ENCODE results near the gene RAX2. TPM values are rescaled to one million over a fixed set of nuclear protein-coding genes. Genes with fewer than 3 reads are reported as not detected.
A peak's percentile ranks its signal among the peaks of the same experiment; 100 is the strongest.
"Not testable (repeated sequence)": the region's sequence is repeated elsewhere in the genome, so short reads cannot be mapped to it uniquely, and the experiment has no call there.

Gene RAX2
- total RNA-seq, 2 donors from 2014 or later = not detected

DNA sequence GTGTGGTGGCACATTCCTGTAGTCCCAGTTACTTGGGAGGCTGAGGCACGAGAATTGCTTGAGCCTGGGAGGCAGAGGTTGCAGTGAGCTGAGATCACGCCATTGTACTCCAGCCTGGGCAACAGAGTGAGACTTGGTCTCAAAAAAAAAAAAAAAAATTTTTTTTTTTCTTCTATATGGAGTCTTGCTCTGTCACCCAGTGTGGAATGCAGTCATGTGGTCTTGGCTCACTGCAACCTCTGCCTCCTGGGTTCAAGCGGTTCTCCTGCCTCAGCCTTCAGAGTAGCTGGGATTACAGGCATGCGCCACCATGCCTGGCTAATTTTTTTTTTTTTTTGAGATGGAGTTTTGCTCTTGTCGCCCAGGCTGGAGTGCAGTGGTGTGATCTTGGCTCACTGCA lies 6.3 kb downstream of the RAX2 start:
- intact Hi-C loops (cut with DNase I); DNase-seq (ENCODE audit: low spot score): not testable (repeated sequence)

DNA sequence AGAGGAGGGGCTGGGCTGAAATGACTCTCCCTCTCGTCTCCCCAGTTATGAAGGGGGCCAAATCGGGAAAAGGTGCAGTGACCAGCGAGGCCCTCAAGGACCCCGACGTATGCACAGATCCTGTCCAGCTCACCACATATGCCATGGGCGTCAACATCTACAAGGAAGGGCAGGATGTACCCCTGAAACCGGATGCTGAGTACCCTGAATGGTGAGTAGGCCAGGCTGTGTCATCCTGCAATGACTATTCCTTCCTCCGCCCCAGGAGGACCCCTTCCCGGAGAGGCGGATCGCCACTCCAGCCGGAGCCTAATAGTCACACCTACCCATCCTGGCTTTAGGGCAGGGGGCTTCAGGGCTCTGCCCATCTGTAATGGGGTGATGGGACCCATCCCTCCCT lies 6.9 kb downstream of the RAX2 start:
- DNase-seq (ENCODE audit: low spot score) = no peak
- intact Hi-C loops (cut with DNase I) = no loop called here

DNA sequence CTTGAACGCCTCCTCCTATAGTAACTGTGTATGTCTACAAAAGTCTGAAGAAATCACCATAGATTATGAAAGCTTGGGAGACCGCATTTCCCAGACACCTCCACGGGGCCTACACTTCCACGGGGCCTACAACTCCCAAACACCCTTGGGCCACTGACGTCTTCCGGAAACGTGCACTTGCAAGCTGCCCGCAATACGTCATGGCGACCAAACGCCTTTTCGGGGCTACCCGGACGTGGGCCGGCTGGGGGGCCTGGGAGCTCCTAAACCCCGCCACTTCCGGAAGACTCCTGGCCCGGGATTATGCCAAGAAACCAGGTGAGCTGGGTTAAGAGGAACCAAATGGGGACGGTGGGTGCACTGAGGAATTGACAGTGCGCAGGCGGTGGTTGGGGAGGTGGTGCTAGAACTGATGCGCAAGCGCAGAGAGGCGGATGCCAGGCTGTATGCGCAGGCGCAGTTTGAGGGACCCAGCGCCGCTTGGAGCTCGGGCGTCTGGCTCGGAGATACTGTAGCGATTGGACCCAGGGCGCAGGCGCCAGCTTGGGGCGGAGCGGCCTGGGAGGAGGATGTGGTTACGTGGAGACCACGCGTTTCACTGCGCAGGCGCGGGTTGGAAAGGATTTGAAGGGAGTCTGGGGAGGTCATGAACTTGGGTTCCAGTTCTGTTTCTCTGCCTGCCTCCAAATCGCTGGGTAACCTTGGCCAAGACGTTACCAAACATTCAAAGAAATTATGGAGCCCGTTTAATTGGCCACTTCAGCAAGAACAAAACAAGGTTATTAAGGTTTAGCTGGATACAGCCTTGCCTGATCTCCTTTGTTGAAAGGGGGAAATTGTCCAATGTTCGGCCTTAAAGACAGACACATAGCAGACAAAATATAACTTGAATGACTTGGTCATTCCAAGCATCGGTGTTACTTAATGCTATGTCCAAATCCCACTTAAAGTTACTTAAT lies 9.2 kb downstream of the RAX2 start, which contains the start of gene MRPL54:
Gene MRPL54 (plus strand): TSS at position 182 of the 959 bp plus-strand sequence. CDS start 19 bp downstream, at position 201.
- intact Hi-C loops (cut with DNase I) = no loop called here
- peak; percentile 100 for DNase-seq (ENCODE audit: low spot score)

DNA sequence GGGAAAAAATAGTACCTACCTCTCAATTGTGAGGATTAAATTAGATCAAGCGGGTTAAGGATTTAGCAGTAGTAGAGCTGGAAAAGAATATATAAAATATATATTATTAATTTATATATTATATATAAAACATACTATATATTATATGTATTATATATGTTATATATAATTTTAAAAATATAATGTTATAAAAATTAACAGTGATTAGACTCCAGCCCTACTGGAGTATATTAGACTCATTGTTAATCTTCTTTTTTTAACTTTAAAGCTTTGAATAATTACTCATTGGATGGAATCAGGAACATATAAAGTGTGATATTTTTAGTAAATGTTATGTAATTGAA lies 9.9 kb downstream of the RAX2 start:
- intact Hi-C loops (cut with DNase I) = no loop called here
- DNase-seq (ENCODE audit: low spot score) = no peak

DNA sequence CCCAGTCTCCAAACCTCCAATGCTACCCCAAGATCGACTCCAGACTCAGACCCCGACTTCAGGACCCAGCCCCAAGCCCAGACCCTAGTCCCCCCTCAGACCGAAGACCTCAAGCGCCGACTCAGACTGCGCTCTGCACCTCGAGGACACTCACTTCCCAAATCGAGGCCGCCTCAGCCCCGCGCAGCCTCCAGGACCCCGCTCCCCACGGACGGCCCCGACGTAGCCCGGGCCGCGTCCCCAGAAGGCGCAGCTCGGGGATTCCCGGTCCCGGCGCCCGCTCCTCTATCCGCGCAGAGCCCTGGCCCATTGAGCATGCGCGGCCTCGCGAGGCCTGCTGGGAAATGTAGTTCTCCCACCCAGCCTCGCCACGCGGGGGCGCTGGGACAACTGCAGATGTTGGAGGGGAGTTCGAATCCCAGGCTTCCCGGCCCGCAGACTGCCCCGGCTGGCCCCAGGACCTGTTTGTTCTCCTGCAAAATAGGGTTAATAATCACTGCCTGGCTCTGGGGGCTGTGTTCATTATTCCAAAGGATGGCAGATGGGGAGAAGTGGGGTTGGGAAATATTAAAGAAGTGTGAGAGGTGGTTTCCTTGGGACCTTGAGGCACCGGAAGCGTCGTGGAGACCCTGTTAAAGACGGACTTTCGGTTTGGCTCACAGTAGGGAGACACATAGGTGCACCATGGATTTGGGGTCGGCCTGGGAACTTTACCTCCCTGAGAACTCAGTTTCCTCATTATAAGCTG lies 10.5 kb downstream of the RAX2 start, which contains the start of gene APBA3:
Gene APBA3 (minus strand): TSS at position 311 of the 748 bp plus-strand sequence. CDS start 1,428 bp downstream, outside the sequence.
- intact Hi-C loops (cut with DNase I) = no loop called here
- DNase-seq (ENCODE audit: low spot score) = peak; percentile 98

DNA sequence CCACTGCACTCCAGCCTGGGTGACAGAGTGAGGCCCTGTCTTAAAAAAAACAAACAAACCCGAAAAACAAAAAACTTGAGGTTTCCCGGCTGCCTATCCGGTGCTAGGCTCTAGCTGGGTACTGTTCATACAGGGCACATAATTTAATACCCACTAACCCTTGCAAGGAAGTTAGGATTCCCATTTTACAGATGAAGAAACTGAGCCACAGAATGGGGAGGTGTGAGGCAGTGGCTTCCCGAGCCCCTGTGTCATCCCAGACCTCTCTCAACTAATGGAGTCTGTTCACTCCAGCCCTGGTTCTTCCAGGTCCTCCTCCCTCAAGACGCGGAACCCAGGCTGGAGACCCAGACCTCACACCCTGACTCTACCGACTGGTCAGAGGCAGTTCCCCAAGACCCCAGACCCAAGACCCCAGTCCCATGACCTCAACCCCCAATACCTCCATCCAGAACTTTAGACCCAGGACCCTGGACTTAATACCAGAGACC lies 11.1 kb downstream of the RAX2 start:
- intact Hi-C loops (cut with DNase I) = no loop called here
- no peak for DNase-seq (ENCODE audit: low spot score)

DNA sequence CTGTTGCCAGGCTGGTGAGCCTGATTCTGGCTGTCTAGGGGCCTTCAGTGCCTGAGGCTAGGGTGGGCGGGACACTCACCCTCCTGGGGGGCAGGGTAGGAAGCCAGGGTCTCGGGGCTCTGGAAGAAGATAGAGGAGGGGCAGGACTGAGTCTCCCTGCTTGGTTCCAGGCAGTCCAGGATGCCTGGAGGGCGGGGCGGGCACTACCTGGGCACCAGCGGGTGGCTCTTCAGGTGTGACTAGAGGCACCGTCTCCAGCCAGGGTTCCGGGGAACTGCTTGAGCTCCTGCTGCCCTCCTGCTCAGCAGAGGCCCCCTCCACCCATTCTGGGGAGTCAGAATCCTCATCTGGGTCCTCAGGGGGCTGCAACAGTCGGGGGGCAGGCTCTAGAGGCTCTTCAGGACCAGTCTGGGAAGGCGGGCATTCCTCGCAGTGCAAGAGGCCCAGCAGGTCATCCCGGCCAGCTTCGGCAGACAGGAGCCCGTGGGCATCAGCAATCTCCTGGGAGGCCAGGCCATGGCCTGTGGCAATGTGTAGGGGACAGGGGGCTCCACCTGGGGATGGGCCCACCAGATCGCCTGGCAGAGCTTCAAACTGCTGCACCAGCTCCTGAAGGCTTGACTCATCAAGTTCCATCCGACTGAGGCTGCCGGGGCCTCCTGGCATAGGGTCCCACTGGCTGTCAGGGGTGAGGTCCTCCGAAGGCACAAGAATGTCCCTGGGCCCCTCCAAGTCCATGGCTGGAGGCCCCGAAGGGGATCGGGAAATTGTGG lies 12.4 kb downstream of the RAX2 start:
- DNase-seq (ENCODE audit: low spot score) = no peak
- intact Hi-C loops (cut with DNase I) = no loop called here

DNA sequence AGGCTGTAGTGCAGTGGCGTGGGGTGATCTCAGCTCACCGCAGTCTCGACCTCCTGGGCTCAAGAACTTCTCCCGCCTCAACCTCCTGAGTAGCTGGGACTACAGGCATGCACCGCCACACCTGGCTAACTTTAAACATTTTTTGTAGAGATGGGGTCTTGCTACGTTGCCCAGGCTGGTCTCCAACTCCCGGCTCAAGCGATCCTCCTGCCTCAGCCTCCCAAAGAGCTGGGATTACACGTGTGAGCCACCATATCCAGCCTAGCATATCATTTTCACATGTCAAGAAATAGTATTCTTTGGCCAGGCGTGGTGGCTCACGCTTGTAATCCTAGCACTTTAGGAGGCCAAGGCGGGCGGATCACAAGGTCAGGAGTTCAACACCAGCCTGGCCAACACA lies 13.7 kb downstream of the RAX2 start:
- DNase-seq (ENCODE audit: low spot score); intact Hi-C loops (cut with DNase I): not testable (repeated sequence)

DNA sequence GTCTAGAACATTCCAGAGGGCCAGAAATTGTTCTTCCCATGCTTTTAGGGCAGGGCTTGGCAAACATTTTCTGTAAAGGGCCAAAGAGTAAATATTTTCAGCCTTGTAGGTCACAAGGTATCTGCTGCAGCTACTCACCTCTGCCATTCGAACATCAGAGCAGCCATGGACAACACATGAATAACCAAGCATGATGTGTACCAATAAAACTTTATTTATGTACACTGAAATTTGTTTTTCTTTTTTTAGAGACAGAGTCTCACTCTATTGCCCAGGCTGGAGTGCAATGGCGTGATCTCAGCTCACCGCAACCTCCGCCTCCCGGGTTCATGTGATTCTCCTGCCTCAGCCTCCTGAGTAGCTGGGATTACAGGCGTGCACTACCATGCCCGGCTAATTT lies 14.3 kb downstream of the RAX2 start:
- intact Hi-C loops (cut with DNase I); DNase-seq (ENCODE audit: low spot score): not testable (repeated sequence)

DNA sequence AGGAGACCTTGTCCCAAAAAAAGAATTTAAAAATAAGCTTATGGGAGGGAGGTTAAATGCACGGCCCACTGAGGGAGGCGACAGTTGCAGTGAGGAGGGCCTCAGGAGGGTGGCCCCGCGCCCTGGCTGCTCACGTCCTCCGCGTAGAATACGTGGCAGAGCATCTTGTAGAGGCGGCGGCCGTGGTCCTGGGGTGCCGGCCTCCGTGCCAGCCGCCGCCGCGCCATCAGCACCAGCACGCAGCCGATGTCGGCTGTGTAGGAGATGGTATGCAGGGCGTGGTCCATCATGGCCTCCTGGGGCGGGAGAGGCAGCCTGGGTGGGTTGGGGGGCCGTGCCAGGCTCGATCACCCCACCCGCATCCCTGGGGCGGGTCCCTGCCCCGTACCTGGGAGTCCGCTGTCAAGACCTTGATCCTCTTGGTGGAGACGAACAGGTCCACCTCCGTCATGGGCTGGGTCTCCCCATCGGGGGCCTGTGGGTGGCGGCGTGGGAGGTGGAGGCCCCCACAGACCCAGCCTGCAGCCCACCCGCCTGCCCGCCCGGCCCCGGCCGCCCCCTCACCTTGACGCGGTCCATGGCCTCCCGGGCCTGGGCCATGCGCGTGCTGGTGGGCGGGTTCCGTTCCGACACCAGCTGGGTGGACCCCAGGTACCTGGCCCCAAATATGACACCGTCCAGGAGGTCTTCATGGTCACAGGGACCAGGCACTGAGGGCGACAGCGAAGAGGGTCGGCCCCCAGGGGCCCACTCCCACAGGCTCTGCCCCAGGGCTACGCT lies 18.2 kb downstream of the RAX2 start:
- intact Hi-C loops (cut with DNase I) = no loop called here
- DNase-seq (ENCODE audit: low spot score) = no peak

DNA sequence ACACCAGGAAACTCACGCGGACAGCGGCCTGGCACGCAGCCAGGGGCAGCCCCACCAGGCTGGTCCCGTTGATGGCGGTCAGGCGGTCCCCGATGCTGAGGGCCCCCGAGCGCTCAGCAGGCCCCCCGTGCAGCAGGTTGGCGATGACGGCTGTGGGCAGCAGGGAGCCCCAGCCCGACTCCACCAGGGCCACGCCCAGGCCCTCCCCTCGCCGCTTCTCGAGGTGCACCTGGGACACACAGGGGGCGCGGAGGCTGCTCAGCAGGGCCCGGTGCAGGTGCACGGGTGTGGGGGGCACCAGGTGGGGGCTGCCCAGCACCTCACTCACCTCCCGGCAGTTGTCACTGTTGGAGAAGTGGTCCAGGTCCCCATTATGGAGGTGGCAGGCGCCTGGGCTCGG lies 19.5 kb downstream of the RAX2 start:
- DNase-seq (ENCODE audit: low spot score) = no peak
- intact Hi-C loops (cut with DNase I) = no loop called here

DNA sequence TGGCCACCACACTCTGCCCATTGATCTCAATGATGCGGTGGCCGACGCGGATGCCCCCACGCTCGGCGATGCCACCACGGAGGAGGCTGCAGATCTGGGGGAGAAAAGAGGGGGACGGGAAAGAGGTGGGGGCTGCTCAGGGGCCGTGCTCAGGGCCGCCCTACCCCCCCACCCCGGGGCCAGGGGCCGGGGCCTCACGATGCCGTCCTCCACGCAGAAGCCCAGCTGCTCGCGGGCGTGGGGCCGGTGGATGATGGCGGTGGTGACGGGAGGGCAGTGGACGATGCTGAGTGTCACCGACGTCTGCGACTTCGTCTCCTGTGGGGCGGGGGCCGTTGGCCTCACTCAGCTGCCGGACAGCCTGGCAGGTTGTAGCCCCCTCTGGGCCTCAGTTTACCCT lies 20.8 kb downstream of the RAX2 start:
- intact Hi-C loops (cut with DNase I) = no loop called here

DNA sequence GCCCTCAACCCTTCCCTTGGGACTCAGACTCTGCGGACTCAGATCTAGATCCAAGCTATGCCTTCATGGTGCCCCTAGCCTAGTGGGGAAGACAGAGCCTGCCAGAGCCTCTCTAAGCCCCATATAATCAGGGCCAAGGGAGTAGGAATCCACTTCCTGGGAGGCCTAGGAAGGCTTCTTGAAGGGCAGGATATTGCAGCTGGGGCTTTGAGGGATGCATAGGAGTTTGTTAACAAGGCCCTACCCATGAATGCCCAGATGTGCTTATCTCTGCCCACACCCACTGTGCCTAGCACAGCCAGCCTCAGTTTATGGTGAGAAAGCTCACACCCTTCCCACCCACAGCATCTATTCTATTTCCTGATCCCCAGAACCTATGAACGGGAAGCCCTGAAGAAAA lies 21.8 kb downstream of the RAX2 start:
- intact Hi-C loops (cut with DNase I) = no loop called here
- DNase-seq (ENCODE audit: low spot score) = no peak

More for the DNA sequence above, 20.8 kb downstream of the RAX2 start:
- no peak for DNase-seq (ENCODE audit: low spot score)

DNA sequence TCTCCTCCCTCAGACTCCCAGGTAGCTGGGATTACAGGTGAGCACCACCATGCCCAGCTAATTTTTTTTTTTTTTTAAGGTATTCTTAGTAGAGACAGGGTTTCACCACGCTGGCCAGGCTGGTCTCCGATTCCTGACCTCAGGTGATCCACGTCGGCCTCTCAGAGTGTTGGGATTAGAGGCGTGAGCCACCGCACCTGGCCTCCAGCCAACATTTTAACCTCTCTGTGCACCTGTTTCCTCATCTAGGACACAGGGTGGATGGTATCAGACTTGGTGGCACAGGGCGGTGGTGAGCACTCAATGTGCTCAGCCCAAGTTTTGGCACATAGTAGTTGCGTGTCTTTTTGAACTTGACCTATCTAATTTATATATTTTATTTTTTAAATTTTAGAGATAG lies 23.1 kb downstream of the RAX2 start:
- intact Hi-C loops (cut with DNase I) = no loop called here
- no peak for DNase-seq (ENCODE audit: low spot score)

DNA sequence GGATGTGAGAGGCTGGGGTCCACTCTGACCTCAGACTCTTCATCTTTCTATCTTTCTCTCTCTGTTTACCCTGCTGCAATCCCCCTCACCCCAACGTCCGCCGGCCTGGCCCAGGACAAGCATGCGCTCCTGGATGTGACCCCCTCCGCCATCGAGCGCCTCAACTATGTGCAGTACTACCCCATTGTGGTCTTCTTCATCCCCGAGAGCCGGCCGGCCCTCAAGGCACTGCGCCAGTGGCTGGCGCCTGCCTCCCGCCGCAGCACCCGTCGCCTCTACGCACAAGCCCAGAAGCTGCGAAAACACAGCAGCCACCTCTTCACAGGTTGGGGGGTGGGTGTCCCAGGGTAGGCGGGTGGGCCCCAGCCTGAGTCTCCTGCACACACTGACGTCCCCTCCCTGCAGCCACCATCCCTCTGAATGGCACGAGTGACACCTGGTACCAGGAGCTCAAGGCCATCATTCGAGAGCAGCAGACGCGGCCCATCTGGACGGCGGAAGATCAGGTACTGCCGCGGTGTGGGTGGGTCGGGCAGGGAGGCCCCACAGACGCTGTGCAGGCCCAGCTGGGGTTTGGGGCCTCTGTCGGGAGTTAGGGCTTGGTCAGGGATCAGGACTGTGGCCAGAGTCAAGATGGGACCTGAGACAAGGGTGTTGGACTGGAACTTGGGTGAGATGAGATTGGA lies 25.5 kb downstream of the RAX2 start:
- intact Hi-C loops (cut with DNase I) = no loop called here
- DNase-seq (ENCODE audit: low spot score) = no peak

DNA sequence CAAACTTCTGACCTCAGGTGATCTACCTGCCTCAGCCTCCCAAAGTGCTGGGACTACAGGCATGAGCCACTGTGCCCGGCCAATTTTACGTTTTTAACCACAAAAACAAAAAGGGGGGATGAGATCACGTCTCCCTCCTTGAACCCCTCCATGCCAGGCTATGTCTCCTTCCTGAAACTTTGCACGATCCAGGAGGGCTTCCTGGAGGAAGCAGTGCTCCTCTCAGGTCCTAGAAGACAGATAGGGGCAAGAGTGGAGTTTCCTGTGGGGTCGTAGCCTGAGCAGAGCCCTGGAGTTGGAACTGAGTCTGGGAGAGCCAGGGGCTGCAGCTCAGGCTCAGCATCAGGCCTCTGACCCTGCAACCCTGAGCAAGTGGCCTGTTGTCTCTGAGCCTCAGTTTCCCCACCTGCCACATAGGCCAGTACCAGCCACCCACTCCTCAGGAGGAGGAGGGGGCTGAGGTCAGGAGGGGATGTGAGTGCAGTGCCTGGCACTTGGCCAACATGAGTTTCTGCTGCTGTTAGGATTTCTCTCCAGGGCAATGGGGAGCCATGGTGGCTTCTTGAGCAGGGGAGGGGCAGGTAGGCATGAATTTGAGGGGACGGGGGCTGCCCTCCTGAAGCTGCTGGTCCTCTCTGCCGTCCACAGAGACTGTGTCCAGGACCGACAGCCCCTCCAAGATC lies 26.5 kb downstream of the RAX2 start:
- DNase-seq (ENCODE audit: low spot score) = no peak
- intact Hi-C loops (cut with DNase I) = no loop called here

DNA sequence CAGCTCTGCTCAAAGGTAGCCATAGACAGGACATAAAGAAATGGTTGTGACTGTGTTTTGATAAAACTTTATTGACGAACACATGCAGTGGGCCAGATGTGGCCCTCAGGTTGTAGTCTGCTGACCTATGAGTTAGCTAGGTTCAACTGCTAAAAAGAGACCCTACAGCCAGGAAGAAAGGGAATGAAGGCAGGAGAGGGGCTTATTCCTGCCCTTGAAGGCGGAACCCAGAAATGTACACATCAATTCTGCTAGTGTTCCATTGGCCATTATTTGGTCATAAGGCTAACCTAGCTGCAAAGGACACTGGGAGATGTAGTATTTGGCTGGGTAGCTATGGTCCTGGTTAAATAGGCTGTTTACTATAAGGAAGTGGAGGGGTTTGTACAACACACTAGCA lies 28.5 kb downstream of the RAX2 start:
- no peak for DNase-seq (ENCODE audit: low spot score)

DNA sequence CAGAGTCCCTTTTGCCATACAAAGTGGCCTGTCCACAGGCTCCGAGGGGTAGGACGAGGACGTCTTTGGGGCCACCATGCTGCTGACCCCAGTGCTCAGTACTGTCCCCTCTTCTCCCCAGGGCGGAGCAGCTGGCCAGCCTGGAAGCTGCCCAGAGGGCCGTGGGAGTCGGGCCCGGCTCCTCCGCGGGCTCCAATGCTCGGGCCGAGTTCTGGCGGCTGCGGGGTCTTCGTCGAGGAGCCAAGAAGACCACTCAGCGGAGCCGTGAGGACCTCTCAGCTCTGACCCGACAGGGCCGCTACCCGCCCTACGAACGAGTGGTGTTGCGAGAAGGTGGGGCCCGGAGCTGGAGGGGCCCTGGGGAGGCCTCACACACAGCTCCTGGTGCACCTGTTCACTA lies 31.6 kb downstream of the RAX2 start:
- intact Hi-C loops (cut with DNase I) = no loop called here
- DNase-seq (ENCODE audit: low spot score) = no peak

More for the DNA sequence above, 28.5 kb downstream of the RAX2 start:
- intact Hi-C loops (cut with DNase I) = no loop called here
